GM15510 (cell line): Measurements from ENCODE around the gene KPNA1.

Source experiments
- POLR2A ChIP-seq: IDR thresholded peaks from 3 replicates; pipeline ENCODE4 v1.6.1; 2011; ENCODE audit warnings: borderline replicate concordance; ENCODE audit not compliant: insufficient read length; ENCODE audit errors: extremely low read depth

KPNA1 gene

DNA sequence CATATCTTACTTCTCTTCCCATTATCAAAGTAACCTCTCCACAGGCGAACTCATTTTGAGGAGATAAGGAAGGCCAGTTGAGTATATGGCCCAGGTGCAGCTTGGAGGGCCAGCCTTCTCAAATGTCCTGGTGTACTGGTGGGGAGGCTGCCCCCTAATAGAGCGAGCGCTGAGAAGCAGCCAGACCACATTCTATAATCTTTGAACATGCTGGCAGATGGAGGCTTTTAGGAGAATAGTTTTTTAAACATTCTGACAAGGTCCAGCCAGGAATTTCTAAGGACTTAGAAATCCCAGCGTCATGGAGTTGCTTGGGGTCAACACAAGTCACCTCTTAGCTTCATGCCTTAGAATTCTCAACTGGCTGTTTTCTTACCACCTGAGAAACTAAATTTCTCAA lies 104.6 kb downstream of the KPNA1 start:
- no peak for TF ChIP-seq POLR2A

DNA sequence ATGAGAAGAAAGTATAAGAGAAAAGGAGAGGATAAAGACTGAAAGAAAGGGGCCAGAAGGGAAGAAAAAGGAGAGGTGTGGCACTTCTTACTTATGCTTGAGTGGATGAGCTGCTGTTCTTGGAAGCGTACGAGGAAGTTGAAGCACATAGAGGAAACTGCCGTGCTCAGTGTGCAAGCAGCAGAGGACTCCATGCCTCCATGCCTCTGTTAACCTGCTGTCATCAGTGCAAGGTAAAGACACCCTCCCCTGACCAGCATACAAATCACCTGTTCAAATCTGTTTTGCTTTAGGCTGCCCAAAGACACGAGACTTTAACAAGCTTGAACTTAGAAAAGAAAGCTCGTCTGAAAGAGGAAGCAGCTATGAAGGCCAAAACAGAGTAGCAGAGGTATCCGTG lies 105.3 kb downstream of the KPNA1 start:
- no peak for TF ChIP-seq POLR2A

DNA sequence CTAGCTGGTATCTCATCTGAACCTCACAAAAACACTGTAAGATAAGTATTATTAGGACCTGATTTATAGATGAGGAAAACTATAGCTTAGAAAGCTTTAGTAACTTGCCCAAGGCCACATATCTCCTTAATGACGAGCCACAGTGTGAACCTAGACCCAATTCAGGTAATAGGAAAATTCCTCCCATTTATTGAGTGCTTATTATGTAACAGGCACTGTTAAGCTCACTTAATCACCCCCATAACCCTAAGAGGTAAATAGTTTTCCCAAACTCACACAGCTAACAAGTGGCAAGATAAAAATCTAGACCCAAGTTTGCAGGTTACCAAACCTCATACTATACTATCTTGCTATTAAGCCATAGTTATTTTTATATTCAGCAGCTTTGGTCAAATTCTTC lies 106.8 kb downstream of the KPNA1 start:
- TF ChIP-seq POLR2A, result no peak

DNA sequence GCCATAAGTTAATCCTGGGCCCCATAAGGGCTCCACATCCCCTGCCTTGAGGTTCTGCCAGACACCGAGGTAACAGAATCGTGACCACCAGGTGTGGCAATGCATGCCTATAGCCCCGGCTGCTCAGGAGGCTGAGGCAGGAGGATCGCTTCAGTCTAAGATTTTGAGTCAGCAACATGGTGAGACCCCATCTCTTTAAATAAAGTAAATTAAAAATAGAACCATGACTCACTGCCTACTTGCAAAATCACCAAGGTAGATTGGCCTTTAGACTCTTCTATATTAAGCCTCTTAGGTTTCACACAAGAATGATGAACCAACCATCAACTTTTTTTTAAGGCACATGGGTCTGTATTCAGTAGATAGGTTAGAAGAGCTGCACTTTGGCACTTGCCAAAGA lies 108.5 kb downstream of the KPNA1 start:
- TF ChIP-seq POLR2A, result no peak

DNA sequence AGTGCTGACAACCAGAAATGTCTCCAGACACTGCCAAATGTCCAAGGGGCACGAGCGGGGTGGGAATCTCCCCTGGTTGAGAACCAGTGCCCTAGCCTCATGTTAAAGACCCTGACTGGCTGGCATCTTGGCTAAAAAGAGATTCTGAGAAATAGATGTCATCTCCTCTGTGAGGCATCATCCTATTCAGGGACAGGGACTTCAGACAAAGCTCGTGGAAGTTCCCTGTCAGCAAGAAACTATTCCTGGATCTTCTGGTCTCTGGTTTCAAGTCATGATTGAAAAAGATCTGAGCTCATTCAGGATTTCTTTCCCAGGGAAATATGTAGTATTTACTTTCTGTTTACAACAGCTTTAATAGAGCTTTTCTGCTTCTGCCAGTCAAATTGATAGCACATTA lies 109.7 kb downstream of the KPNA1 start:
- no peak for TF ChIP-seq POLR2A

DNA sequence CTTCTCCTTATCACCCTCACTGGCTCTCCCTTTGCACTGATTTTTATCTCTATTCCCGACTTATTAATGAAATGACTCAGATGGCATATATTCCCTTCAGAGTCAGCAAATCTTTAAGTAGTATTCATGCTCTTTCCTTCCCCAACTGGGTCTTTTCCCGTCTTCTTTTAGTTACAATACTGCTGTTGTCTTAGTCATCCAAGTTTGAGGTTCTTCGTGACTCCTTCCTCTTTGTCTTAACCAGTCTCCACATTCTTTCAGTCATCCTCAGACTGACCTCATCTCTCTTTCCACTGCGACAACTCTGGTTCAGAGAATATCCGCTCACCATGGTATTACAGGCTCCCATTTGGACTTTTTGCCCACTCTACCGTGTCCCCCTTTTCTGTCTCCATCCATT lies 111.2 kb downstream of the KPNA1 start:
- no peak for TF ChIP-seq POLR2A

DNA sequence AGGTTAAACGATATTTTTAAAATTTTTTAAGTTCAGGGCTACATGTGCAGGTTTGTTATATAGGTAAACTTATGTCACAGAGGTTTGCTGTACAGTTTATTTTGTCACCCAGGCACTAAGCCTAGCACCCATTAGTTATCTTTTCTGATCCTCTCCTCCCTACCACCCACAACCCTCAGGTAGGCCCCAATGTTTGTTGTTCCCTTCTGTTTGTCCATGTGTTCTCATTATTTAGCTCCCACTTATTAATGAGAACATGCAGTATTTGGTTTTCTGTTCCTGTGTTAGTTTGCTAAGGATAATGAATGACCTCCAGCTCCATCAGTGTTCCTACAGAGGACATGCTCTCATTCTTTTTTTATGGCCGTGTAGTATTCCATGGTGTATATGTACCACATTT lies 115.8 kb downstream of the KPNA1 start:
- TF ChIP-seq POLR2A, result no peak

DNA sequence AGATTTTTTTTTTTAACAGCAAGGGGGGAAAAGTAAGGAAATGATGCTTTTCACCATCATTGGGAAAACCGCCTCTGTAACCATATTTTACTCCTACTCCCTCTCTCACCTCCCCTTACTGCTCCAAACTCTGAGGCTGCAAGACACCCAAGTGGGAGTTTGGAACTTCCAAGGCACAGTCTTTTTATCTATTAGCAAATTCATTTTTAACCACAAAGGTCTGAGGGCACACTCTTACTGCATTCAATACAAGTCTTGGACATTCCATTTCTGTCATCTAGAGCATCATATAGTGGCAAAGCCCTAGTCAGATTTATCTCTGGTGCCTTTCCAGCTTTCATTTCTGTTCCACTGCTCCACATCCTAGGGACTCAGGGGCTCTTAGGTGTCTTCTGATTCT lies 117.5 kb downstream of the KPNA1 start:
- TF ChIP-seq POLR2A, result no peak

DNA sequence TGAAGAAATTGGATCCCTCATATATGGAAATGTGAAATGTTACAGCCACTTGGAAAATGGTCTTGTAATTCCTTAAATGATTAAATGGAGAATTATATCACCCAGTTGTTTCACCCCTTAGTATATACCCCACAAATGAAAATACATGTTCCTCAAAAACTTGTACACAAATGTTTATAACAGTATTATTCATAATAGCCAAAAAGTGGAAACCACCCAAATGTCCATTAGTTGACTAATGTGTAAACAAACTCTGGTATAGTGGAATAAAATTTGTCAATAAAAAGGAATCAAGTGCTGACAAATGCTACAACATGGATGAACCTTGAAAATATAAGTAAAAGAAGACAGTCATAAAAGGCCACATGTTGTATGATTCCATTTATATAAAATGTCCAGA lies 118.2 kb downstream of the KPNA1 start:
- no peak for TF ChIP-seq POLR2A

DNA sequence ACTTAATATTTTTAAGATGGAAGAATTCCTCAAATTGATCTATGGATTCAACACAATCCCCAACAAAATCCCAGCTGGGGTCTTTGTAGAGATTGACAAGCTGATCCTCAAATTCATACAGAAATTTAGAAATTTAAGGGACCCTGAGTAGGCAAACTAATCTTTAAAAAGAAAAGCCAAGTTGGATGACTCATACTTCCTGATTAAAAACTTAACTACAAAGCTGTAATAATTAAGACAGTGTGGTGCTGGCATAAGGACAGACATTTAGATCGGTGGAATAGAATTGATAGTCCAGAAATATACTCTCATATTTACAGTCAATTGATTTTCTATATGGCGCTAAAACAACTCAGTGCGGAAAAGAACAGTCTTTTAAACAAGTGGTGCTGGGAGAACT lies 119.2 kb downstream of the KPNA1 start:
- no peak for TF ChIP-seq POLR2A

DNA sequence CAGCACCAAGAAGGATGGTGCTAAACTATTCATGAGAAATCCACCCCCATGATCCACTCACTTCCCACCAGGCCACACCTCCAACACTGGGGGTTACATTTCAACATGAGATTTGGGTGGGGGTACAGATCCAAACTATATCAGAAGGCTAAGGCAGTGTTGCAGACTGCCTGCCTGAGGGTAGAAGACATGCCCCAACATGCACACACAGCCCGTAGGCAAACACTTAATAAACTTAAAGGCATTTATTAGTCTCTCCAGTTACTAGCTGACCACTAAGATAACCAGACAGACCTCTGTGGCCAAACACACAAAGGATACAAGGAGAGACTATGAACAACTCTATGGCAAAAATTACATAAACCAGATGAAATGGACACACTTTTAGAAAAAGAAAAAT lies 120.6 kb downstream of the KPNA1 start:
- no peak for TF ChIP-seq POLR2A

DNA sequence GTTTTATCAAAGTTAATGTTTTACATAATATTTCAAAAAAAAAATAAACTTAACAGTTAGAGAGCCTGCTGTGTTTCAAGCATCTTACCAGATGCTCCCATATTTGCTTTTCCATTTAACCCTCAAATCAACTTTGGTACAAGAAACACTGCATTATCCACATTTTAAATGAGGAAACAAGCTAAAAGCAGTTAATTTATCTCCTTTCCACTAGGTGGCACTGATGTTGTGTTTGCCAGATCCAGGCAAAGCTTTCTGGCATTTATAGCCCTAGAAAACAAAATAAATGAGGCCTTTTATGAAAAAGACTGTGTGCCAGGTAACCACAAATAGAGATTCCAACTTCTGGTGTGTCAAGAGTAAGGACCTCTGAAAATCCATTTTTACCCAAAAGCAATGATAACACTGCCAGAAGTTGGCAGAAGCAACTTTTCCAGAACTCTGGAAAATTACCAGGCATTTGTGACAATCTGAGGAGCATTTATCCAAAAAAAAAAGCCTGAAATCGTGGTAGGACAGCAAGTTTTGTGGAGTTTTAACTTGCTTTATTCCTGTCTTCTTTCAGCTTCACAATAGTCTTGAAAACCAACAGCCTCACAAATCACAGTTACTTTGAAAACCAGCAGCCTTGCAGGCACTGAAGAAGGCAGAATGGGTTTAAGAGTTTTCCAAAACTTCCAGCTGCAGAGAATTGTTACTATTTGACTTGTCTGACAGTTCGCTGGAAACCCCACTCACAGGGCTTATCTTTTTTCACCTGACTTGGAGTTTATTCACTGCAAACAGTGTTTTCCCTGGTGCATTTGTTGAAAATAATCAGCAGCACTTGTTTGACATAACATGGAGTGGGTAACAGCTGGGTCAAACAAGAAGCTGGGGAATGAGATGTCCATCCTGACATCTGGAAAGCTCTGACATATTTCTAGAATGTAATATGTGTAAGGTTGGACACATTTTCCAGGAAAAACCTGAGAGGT lies 121.6 kb downstream of the KPNA1 start:
- no peak for TF ChIP-seq POLR2A

DNA sequence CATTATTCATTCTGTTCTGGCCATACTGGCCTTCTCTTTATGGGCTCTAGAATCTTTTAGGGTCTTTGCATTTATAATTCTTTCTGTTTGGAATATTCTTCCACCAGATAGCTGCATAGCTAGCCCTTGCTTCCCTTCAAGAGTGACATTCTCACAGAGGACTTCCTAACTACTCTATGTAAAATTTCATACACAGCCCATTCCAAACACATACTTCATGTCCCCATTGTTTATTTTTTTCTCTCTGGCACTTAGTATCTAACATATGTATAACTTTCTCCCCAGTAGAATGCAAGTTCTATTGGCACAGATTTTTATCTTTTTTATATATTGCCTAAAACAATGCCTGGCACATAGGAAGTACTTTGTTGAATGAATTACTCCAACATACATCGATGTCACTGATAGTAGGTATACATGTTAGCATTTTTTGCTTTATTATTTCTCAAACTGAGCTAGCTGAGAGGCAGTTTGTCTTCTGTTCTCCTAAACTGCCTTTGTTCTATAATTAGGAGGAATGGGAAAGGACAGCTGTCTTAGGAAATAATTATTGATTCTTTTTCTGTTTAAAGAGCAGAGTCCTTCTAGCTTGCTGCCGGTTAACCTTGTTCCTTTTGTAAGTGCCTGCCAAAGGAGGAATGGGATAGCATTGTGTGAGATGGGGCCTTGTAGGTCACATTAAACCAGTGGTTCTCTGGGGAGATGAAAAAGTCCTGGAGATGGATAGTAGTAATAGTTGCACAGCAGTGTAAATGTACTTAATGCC lies 122.9 kb downstream of the KPNA1 start:
- no peak for TF ChIP-seq POLR2A

DNA sequence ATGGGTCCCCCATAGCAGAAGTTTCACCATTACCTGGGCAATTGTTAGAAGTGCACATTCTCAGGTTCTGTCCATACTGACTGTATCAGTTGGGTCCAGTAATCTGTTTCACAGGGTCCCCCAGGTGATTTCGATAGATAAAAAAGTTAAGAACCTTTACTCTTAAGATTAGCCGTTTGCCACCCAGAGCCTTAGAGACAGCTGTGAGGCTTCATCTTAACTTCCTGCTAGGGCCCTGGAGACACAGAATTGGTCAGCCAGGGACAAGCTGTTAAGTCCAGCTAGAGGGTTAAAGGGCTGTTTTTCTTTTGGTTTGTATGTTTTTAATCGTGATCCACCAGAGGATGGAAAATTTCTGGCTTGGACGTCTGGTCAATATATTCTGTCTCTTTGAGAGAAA lies 124.1 kb downstream of the KPNA1 start:
- no peak for TF ChIP-seq POLR2A

DNA sequence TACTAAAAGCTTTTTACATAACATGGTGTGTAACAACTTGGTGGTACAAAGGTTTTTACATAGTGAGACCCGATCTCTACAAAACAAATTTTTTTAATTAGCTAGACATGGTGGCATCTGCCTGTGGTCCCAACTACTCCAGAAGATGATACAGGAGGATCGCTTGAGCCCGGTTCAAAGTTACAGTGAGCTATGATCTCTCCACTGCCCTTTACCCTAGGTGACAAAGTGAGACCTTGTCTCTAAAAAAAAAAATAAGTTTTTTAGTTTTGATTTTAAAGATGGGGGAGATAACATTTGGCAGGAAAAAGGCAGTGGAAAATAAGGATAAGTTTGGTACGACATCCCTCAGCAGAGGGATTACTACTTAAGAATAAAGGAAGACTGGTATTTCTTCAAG lies 124.8 kb downstream of the KPNA1 start:
- no peak for TF ChIP-seq POLR2A

DNA sequence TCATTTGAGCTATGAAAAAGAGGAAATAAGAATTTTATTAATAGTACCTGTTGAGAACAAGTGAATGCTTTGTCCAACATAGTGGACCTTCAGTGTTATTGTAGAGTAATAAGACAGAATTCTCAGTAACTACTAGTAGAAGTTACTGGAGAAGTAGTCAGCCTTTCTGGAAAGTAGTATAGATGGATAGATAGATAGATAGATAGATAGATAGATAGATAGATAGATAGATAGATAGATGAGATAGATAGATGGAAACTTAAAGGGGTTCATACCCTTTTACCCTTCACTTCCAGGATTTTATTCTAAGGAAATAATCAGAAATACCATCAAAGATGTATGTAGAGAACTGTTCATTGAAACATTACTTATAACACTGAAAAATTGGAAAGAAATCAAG lies 125.5 kb downstream of the KPNA1 start:
- no peak for TF ChIP-seq POLR2A
